Keratinocyte (primary cell): ENCODE results near the gene FRMD3. TPM values are rescaled to one million over a fixed set of nuclear protein-coding genes. Genes with fewer than 3 reads are reported as not detected.

ENCODE experiments used
- DNase-seq: peaks from one replicate; pipeline ENCODE4 v3.0.0-alpha.2; 2011; ENCODE audit warnings: low read depth, missing footprints, low spot score
- FAIRE-seq: peaks from 2 replicates; lab custom pipeline; 2011; peaks lifted over from hg19 to GRCh38; lab: Jason Lieb, UNC
- H2AFZ ChIP-seq: 2 replicates; pipeline ENCODE4 v1.6.0; 2012; ENCODE audit warnings: low read length, control low read depth, inconsistent platforms; ENCODE audit not compliant: control insufficient read depth
- H3K27ac ChIP-seq: 2 replicates; pipeline ENCODE4 v1.5.1; 2011; ENCODE audit warnings: low read length; ENCODE audit not compliant: control insufficient read depth, insufficient read depth
- H3K27me3 ChIP-seq: 3 replicates; pipeline ENCODE4 v1.6.0; 2011; ENCODE audit warnings: low read length; ENCODE audit not compliant: control insufficient read depth, insufficient read depth; ENCODE audit errors: extremely low read depth
- H3K36me3 ChIP-seq, 2 experiments: 2 replicates in 1 of 2; 3 replicates in 1 of 2; pipeline ENCODE4 v1.5.1; 2011; ENCODE audit warnings: low read length in 2 of 2, mild to moderate bottlenecking in 1 of 2; ENCODE audit not compliant: control insufficient read depth in 2 of 2, insufficient read depth in 2 of 2; ENCODE audit errors: extremely low read depth in 1 of 2
- H3K4me1 ChIP-seq: 3 replicates; pipeline ENCODE4 v1.5.1; 2011; ENCODE audit warnings: low read length; ENCODE audit not compliant: control insufficient read depth, insufficient read depth; ENCODE audit errors: extremely low read depth
- H3K4me2 ChIP-seq: 3 replicates; pipeline ENCODE4 v1.6.0; 2011; ENCODE audit warnings: low read depth, low read length; ENCODE audit not compliant: control insufficient read depth, insufficient read depth; ENCODE audit errors: extremely low read depth
- H3K4me3 ChIP-seq, 3 experiments: fragments of 200-600 bp in 1 of 3; sonication (generic) in 1 of 3; 2 replicates in 2 of 3; 3 replicates in 1 of 3; pipeline ENCODE4 v1.5.1; 2011 to 2016; ENCODE audit warnings: low read length in 3 of 3, mild to moderate bottlenecking in 3 of 3, control low read depth in 2 of 3, inconsistent platforms in 1 of 3, low read depth in 1 of 3, mixed read lengths in 1 of 3, mixed run types in 1 of 3, moderate library complexity in 1 of 3; ENCODE audit not compliant: control insufficient read depth in 2 of 3, insufficient read depth in 2 of 3; ENCODE audit errors: extremely low read depth in 1 of 3
- H3K79me2 ChIP-seq: 2 replicates; pipeline ENCODE4 v1.6.0; 2012; ENCODE audit warnings: low read length; ENCODE audit not compliant: control insufficient read depth, insufficient read depth
- H3K9ac ChIP-seq: 3 replicates; pipeline ENCODE4 v1.6.0; 2011; ENCODE audit warnings: low read length; ENCODE audit not compliant: control insufficient read depth, insufficient read depth; ENCODE audit errors: extremely low read depth
- H3K9me1 ChIP-seq: 3 replicates; pipeline ENCODE4 v1.6.0; 2011; ENCODE audit warnings: low read length; ENCODE audit not compliant: control insufficient read depth, insufficient read depth; ENCODE audit errors: extremely low read depth
- H3K9me3 ChIP-seq: 2 replicates; pipeline ENCODE4 v1.5.1; 2012; ENCODE audit warnings: low read depth, low read length; ENCODE audit not compliant: control insufficient read depth
- H4K20me1 ChIP-seq: 3 replicates; pipeline ENCODE4 v1.6.0; 2011; ENCODE audit warnings: low read length; ENCODE audit not compliant: control insufficient read depth, insufficient read depth; ENCODE audit errors: extremely low read depth
- EZH2 ChIP-seq: IDR thresholded peaks from one replicate; pipeline ENCODE4 v1.6.1; 2012; ENCODE audit warnings: inconsistent platforms, mild to moderate bottlenecking, low read length, moderate library complexity
- dilution Hi-C: fragments of 300-500 bp; cut with MboI; formaldehyde crosslinking; loops from one replicate; pipeline ENCODE4 v1.7.0; 2020; ENCODE audit warnings: low sequenced_read_pairs; ENCODE audit not compliant: extremely low pct_ligation_motif_present
- polyA plus RNA-seq, 5 experiments: library from polyadenylated mRNA; depleted of rRNA in 3 of 5; stranded (reverse) in 3 of 5; stranded (forward) in 1 of 5; unstranded in 1 of 5; fragments of >200 nt; gene quantifications; 1 replicate in 1 of 5; 2 replicates in 3 of 5; 3 replicates in 1 of 5; pipeline versions ENCODE4 v1.2.1 to v1.2.3, GENCODE V29; 2011 to 2012; ENCODE audit warnings: missing spikeins in 2 of 5, low read depth in 1 of 5, low replicate concordance in 1 of 5
- TF ChIP-seq, protein P1 (sequence below), 3 experiments: IDR thresholded peaks in 1 of 3; conservative IDR thresholded peaks in 1 of 3; optimal IDR thresholded peaks in 1 of 3; 2 replicates in 2 of 3; 3 replicates in 1 of 3; pipeline versions ENCODE3 to v1.5.1; 2011; ENCODE audit warnings: low read length in 3 of 3, mild to moderate bottlenecking in 3 of 3, moderate library complexity in 2 of 3, control low read depth in 1 of 3, inconsistent platforms in 1 of 3; ENCODE audit not compliant: insufficient read depth in 2 of 3; ENCODE audit errors: extremely low read depth in 1 of 3

FRMD3 gene
- polyA plus RNA-seq, 1 donor (not counting 4 experiments of a cell fraction or from before 2014, with no cell fraction given), result 0.21 TPM

DNA sequence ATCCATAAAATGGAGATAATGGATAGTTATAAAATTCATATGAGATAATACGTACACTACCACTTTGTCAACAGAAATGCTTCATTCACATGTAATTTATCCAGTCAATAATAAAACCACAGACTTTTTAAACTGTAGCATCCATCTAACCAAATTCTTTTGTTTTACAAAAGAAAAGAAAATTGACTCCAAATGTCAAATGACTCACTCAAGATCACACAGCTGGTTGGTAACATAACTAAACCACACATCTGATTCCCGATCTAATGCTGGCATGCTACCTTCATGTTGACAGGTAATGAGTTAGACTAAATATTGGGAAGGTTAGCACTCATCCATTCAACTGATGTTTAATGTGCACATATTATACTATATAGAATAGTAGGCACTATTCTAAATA is 4.9 kb downstream of the FRMD3 start:
- dilution Hi-C loops, result no loop called here
- Histone ChIP-seq H3K4me2 (no peak overlapping the region), H2AFZ (no peak overlapping the region), H3K9ac (no peak overlapping the region), H3K27me3 (peaks cover 22% of the 10 kb centered on the region), H3K27ac (no peak overlapping the region), H3K36me3 (no peaks in the 10 kb centered on the region), H3K4me3 (no peak overlapping the region), H4K20me1 (no peaks in the 10 kb centered on the region), H3K4me1 (no peaks in the 10 kb centered on the region), H3K9me1 (no peaks in the 10 kb centered on the region), H3K79me2 (no peaks in the 10 kb centered on the region), H3K9me3 (no peaks in the 10 kb centered on the region)
- DNase-seq (no peak), FAIRE-seq (no peak)
- TF ChIP-seq, protein P1, sequence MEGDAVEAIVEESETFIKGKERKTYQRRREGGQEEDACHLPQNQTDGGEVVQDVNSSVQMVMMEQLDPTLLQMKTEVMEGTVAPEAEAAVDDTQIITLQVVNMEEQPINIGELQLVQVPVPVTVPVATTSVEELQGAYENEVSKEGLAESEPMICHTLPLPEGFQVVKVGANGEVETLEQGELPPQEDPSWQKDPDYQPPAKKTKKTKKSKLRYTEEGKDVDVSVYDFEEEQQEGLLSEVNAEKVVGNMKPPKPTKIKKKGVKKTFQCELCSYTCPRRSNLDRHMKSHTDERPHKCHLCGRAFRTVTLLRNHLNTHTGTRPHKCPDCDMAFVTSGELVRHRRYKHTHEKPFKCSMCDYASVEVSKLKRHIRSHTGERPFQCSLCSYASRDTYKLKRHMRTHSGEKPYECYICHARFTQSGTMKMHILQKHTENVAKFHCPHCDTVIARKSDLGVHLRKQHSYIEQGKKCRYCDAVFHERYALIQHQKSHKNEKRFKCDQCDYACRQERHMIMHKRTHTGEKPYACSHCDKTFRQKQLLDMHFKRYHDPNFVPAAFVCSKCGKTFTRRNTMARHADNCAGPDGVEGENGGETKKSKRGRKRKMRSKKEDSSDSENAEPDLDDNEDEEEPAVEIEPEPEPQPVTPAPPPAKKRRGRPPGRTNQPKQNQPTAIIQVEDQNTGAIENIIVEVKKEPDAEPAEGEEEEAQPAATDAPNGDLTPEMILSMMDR (optimal IDR thresholded peaks at IDR 0.05 in 1 of 3, IDR thresholded peaks at IDR 0.05 in 1 of 3, conservative IDR thresholded peaks at IDR 0.05 in 1 of 3; ENCODE audit: extremely low read depth in 1 of 3, insufficient read depth in 2 of 3, low read length in 3 of 3), result no peak

DNA sequence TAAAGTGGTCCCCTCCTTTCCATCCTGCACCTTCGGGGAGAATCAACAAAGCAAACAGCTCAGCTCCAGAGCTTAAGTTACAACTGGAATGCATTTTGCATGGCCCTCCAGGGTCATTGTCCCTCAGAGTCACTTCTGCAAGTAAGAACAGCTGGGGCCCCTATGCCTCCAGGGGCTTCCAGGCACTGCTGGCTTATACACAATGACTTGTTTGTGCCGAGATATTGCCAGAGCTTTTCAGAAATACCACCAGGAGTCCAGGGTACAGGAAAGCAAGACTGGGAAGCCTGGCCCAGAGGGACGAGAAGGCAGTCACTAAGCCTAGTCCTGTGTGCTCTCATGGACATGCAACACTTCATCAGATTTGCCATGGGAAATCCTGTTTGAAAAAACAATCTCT is 11.3 kb downstream of the FRMD3 start:
- H3K4me1 ChIP-seq, result no peaks in the 10 kb centered on the region
- no peaks in the 10 kb centered on the region for H4K20me1 ChIP-seq
- dilution Hi-C loops, result no loop called here
- H3K9me3 ChIP-seq, result no peaks in the 10 kb centered on the region
- no peaks in the 10 kb centered on the region for H3K79me2 ChIP-seq
- H3K4me3 ChIP-seq, result no peak overlapping the region
- no peaks in the 10 kb centered on the region for H3K36me3 ChIP-seq
- TF ChIP-seq, protein P1 (optimal IDR thresholded peaks at IDR 0.05 in 1 of 3, IDR thresholded peaks at IDR 0.05 in 1 of 3, conservative IDR thresholded peaks at IDR 0.05 in 1 of 3; ENCODE audit: extremely low read depth in 1 of 3, insufficient read depth in 2 of 3, low read length in 3 of 3), result no peak
- TF ChIP-seq EZH2, result no peak
- H3K9me1 ChIP-seq, result no peaks in the 10 kb centered on the region
- no peak overlapping the region for H2AFZ ChIP-seq
- no peak overlapping the region for H3K9ac ChIP-seq
- H3K27ac ChIP-seq, result no peak overlapping the region
- FAIRE-seq, result no peak
- DNase-seq, result no peak
- no peak overlapping the region for H3K4me2 ChIP-seq
- H3K27me3 ChIP-seq, result no peaks in the 10 kb centered on the region
